HEK293 (cell line): ENCODE results near the gene ALG1.

Experiments
- CTCF ChIA-PET: fragments of 350-600 bp; formaldehyde crosslinking; extraction: SDS; loops from one replicate; lab custom pipeline; 2021; ENCODE audit warnings: antibody characterized with exemption; lab: Yijun Ruan, JAX
- POLR2A ChIA-PET: fragments of 300-600 bp; formaldehyde crosslinking; extraction: SDS; loops from one replicate; lab custom pipeline; 2020; ENCODE audit warnings: antibody characterized with exemption, inconsistent platforms; lab: Yijun Ruan, JAX
- H3K27ac ChIP-seq: fragments of 200-500 bp; sonication (Bioruptor generic); 2 replicates; pipeline ENCODE4 v1.5.1; 2014; ENCODE audit warnings: low read depth, low read length, control low read depth, inconsistent platforms; ENCODE audit errors: extremely low read depth
- H3K36me3 ChIP-seq, 2 experiments: fragments of 200-500 bp in 1 of 2; sonication (Bioruptor generic) in 1 of 2; 1 replicate in 1 of 2; 2 replicates in 1 of 2; pipeline ENCODE4 v1.5.1; 2014 to 2017; ENCODE audit warnings: inconsistent platforms in 2 of 2, low read length in 2 of 2; ENCODE audit not compliant: control insufficient read depth in 2 of 2, insufficient read depth in 1 of 2
- H3K4me1 ChIP-seq: fragments of 200-500 bp; sonication (Bioruptor generic); 2 replicates; pipeline ENCODE4 v1.5.1; 2014; ENCODE audit warnings: mild to moderate bottlenecking, low read length, inconsistent platforms; ENCODE audit not compliant: control insufficient read depth, insufficient read depth
- H3K4me3 ChIP-seq: 2 replicates; pipeline ENCODE4 v1.5.1; 2011; ENCODE audit warnings: low read depth, mild to moderate bottlenecking, control low read depth, low read length, moderate library complexity
- H3K9me3 ChIP-seq: fragments of 200-500 bp; sonication (Bioruptor generic); 2 replicates; pipeline ENCODE4 v1.5.1; 2014; ENCODE audit warnings: low read depth, low read length, inconsistent platforms; ENCODE audit not compliant: control insufficient read depth, insufficient read depth
- KLF1 ChIP-seq: fragments of 450-650 bp; formaldehyde crosslinking; IDR thresholded peaks from 2 replicates; pipeline ENCODE4 v1.5.1; 2016; ENCODE audit warnings: missing biosample characterization, missing genetic modification characterization
- RBAK ChIP-seq: fragments of 450-650 bp; formaldehyde crosslinking; IDR thresholded peaks from 2 replicates; pipeline ENCODE4 v1.5.1; 2016; ENCODE audit warnings: missing biosample characterization, missing genetic modification characterization
- YY2 ChIP-seq: fragments of 450-650 bp; formaldehyde crosslinking; IDR thresholded peaks from 2 replicates; pipeline ENCODE4 v1.5.1; 2016; ENCODE audit warnings: missing biosample characterization, missing genetic modification characterization
- ZBTB17 ChIP-seq: fragments of 450-650 bp; formaldehyde crosslinking; IDR thresholded peaks from 2 replicates; pipeline ENCODE4 v1.5.1; 2016; ENCODE audit warnings: missing biosample characterization, missing genetic modification characterization
- ZBTB20 ChIP-seq: fragments of 450-650 bp; formaldehyde crosslinking; IDR thresholded peaks from 2 replicates; pipeline ENCODE4 v1.5.1; 2016; ENCODE audit warnings: missing biosample characterization, missing genetic modification characterization
- ZBTB8A ChIP-seq: fragments of 450-650 bp; formaldehyde crosslinking; IDR thresholded peaks from 2 replicates; pipeline ENCODE4 v1.5.1; 2016; ENCODE audit warnings: missing biosample characterization, missing genetic modification characterization
- ZNF169 ChIP-seq: fragments of 450-650 bp; formaldehyde crosslinking; IDR thresholded peaks from 2 replicates; pipeline ENCODE4 v1.5.1; 2016; ENCODE audit warnings: missing biosample characterization, missing genetic modification characterization
- ZNF248 ChIP-seq: fragments of 450-650 bp; formaldehyde crosslinking; IDR thresholded peaks from 2 replicates; pipeline ENCODE4 v1.5.1; 2017; ENCODE audit warnings: missing biosample characterization, missing genetic modification characterization
- ZNF488 ChIP-seq: fragments of 450-650 bp; formaldehyde crosslinking; IDR thresholded peaks from 2 replicates; pipeline ENCODE4 v1.5.1; 2016; ENCODE audit warnings: missing biosample characterization, missing genetic modification characterization
- ZNF510 ChIP-seq: fragments of 450-650 bp; formaldehyde crosslinking; IDR thresholded peaks from 2 replicates; pipeline ENCODE4 v1.5.1; 2018; ENCODE audit warnings: mild to moderate bottlenecking, missing genetic modification characterization, missing biosample characterization; ENCODE audit not compliant: insufficient replicate concordance
- ZNF610 ChIP-seq: fragments of 450-650 bp; formaldehyde crosslinking; IDR thresholded peaks from 2 replicates; pipeline ENCODE4 v1.5.1; 2016; ENCODE audit warnings: missing biosample characterization, missing genetic modification characterization, borderline replicate concordance
- ZNF626 ChIP-seq: fragments of 450-650 bp; sonication (Bioruptor Pico); formaldehyde crosslinking; IDR thresholded peaks from 2 replicates; pipeline ENCODE4 v1.5.1; 2018; ENCODE audit warnings: missing biosample characterization, missing genetic modification characterization, inconsistent platforms
- ZNF777 ChIP-seq: fragments of 450-650 bp; formaldehyde crosslinking; IDR thresholded peaks from 2 replicates; pipeline ENCODE4 v1.5.1; 2017; ENCODE audit warnings: missing biosample characterization, missing genetic modification characterization, borderline replicate concordance
- ZNF837 ChIP-seq: fragments of 450-650 bp; formaldehyde crosslinking; IDR thresholded peaks from 2 replicates; pipeline ENCODE4 v1.5.1; 2016; ENCODE audit warnings: missing biosample characterization, missing genetic modification characterization
- ZSCAN18 ChIP-seq: fragments of 450-650 bp; formaldehyde crosslinking; IDR thresholded peaks from 2 replicates; pipeline ENCODE4 v1.5.1; 2016; ENCODE audit warnings: missing biosample characterization, missing genetic modification characterization
- ZSCAN4 ChIP-seq: fragments of 450-650 bp; formaldehyde crosslinking; IDR thresholded peaks from 2 replicates; pipeline ENCODE4 v1.5.1; 2017; ENCODE audit warnings: missing biosample characterization, missing genetic modification characterization

ALG1 gene

GRCh38 chr16:5070431-5071186, 1.0 kb upstream of the ALG1 start:
- ChIA-PET CTCF (interaction anchor here (0.6 to 1.2 kb wide), 2 partner anchors 8 to 853 kb away, joined by 3 read pairs; no protein-coding TSS in a partner anchor), POLR2A (no interaction called here)
- H3K36me3 ChIP-seq = peaks cover 0 to 20% of the 10 kb centered on the region in 2 experiments; a peak in 1 of 3 replicates
- no peaks in the 10 kb centered on the region for H3K9me3 ChIP-seq
- no peak overlapping the region for H3K27ac ChIP-seq
- TF ChIP-seq ZSCAN18 (no peak), ZNF837 (no peak), ZNF169 (tag by site-specific recombination) (no peak), ZNF610 (tag by site-specific recombination) (no peak), ZNF488 (tag by site-specific recombination) (no peak), ZNF248 (no peak), ZBTB17 (tag by site-specific recombination) (no peak), ZNF510 (tag by site-specific recombination) (no peak), ZNF777 (tag by site-specific recombination) (no peak)
- TF ChIP-seq, all 188 proteins: peak for 0
- H3K4me3 ChIP-seq = no peak overlapping the region
- H3K4me1 ChIP-seq = peaks cover 4% of the 10 kb centered on the region

- CTCF ChIA-PET = interaction anchor here (1.2 kb wide), 1 partner anchor 9 kb away, joined by 3 read pairs; no protein-coding TSS in a partner anchor
- Histone ChIP-seq H3K4me1 (no peaks in the 10 kb centered on the region), H3K36me3 (peaks cover 0 to 27% of the 10 kb centered on the region in 2 experiments; a peak in 1 of 3 replicates), H3K4me3 (peak overlapping the region; percentile 90), H3K9me3 (no peaks in the 10 kb centered on the region), H3K27ac (no peak overlapping the region)
- POLR2A ChIA-PET = interaction anchor here (1.5 kb wide), 1 partner anchor 27 kb away, joined by 5 read pairs; no protein-coding TSS in a partner anchor
- peak; percentile 64 for TF ChIP-seq ZBTB8A (tag by site-specific recombination)
- TF ChIP-seq ZBTB20 (tag by site-specific recombination) = no peak
- TF ChIP-seq ZNF626 (tag by site-specific recombination) = 0 out of 2 replicates have a peak, but pooled peaks have one; percentile 7
- TF ChIP-seq ZSCAN4 (tag by site-specific recombination) = 0 out of 2 replicates have a peak, but pooled peaks have one; percentile 15
- no peak for TF ChIP-seq YY2 (tag by site-specific recombination)
- TF ChIP-seq KLF1 = no peak
- TF ChIP-seq RBAK (tag by site-specific recombination) = no peak
Measured at GRCh38 chr16:5071341-5071680, 332 bp upstream of the ALG1 start.
